HG03045 (cell line): ENCODE data around the gene CHRNA5.

ENCODE experiments used
- ATAC-seq: cut with Tn5 transposase; IDR thresholded peaks from one replicate; pipeline ENCODE4 v1.9.1; 2021; ENCODE audit warnings: mild to moderate bottlenecking, moderate library complexity; ENCODE audit not compliant: unreplicated experiment

CHRNA5 gene

GRCh38 chr15:78619022-78619950, 54.0 kb downstream of the CHRNA5 start:
- ATAC-seq = no peak

- no peak for ATAC-seq
These were observed 54.8 kb downstream of the CHRNA5 start for GRCh38 chr15:78620021-78620526.

GRCh38 chr15:78620527-78621421, 55.5 kb downstream of the CHRNA5 start, which contains the start of gene CHRNA3:
CHRNA3 (minus strand) TSS chr15:78620996; CDS start chr15:78620794, 202 bp downstream.
- ATAC-seq = no peak

DNA sequence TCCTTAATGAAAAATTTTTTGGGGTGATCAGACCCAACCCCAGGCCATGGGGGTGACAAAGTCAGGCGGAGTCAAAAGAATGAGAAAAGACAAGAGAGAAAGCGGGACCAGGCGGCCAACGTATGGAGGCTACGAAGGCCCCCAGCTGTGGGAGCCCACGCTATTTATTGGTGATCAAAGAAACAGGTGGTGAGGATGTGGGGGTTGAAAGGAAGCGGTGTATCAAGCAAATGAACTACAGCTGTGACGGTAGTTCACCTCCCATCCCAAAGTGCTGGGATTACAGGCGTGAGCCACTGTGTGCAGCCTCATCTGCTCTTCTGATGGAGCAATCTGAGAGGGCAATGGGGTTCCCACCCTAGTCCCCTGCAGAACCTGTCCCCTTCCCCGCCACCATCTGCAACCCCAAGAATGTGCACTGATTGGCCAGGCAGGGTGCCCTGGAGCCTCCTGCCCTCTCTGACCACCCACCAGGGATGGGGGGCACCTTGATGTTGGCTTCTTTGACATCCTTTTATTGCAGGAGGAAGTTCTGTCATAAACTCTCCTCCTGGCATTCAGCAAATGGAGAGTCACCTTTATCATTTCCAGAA, 56.6 kb downstream of the CHRNA5 start:
- ATAC-seq = no peak

GRCh38 chr15:78623786-78624497, 58.6 kb downstream of the CHRNA5 start:
- no peak for ATAC-seq

DNA sequence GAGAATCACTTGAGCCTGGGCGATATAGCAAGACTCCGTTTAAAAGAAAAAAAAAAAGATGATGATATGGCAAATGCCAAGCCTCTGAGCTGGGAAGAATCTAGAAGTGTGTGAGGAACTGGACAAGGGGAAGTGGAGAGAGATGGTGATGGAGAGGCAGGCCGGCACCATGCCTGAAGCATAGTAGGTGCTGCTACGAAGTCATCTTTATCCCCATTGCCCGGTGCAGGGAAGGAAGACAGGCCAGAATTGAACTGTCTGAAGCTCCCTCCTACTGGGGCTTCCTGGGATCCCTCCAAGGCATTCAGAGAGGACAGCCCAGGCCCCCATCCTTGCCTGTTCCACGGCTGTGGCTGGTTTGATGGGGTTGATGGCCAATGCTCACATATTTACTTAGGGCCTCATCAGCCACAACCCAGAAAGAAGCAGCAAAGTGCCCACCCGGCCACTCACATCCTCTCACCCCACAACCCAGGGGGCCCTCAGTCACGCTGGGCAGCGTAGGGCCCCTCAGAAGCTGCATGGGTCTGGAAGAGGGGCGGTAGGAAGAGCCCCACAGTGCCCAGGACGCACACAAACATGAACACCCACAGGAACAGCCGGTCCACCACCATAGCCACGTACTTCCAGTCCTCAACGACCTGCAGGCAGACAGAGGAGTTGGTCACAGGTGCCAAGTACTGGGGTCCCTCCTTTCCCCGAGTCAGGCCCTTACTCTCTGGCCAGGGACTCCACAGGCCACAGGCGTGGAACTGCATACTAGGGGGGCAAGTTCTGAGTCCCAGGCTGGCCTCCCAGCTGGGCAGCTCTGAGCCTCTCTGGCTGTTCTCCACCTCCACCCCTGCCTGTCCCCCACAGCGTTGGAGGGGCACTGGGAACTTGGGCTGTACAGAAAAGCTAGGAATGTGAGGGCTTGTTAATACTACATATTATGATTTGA, 59.6 kb downstream of the CHRNA5 start:
- ATAC-seq = no peak

GRCh38 chr15:78625606-78626280, 60.4 kb downstream of the CHRNA5 start:
- no peak for ATAC-seq

DNA sequence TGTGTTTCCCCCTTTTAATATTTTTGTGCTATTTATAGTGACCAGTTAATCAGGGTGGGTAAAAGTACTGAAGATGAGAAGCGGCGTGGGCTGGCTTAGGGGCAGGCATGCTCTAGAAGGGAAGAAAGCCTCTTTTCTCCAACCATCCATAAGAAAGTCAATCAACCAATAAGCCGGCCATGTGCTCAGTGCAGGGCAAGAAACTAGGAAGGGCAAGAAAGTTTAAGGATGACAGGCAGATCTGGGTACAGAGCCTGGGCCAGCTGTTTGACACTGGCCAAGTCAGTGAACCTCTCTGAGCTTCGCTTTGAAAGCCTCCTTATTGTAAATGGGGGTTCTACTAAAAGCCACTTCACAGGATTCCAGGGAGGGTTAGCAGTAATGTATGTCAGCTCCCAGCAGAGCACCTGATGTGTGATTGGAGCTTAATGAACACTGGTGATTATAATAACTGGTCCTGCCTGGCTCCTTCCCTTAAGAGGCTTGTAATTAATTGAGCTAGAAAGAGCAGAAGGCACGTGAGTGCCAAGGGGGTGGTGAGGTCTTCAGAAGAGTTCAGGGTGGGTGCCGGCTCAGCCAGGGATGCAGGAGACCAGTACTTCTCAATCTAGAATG, 61.2 kb downstream of the CHRNA5 start:
- ATAC-seq = no peak

DNA sequence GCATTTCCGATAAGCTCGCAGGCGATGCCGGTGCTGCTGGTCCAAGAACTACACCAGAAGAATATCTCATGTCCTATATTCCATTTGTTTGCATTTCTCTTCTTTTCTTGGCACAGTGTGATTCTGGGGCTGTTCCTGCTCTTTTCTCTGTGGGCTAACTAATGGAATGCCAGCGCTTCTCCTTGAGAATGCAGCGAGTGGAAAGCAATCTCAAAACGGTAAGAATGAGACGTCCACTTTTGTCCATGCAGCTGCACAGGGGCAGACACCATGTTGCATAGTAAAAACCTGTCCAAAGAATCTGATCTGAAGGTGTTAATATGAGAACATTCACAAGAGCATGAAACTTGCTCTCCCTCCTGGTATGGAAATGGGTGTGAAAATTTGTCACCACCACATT, 62.0 kb downstream of the CHRNA5 start:
- ATAC-seq = no peak

GRCh38 chr15:78628227-78628626, 62.9 kb downstream of the CHRNA5 start:
- no peak for ATAC-seq

DNA sequence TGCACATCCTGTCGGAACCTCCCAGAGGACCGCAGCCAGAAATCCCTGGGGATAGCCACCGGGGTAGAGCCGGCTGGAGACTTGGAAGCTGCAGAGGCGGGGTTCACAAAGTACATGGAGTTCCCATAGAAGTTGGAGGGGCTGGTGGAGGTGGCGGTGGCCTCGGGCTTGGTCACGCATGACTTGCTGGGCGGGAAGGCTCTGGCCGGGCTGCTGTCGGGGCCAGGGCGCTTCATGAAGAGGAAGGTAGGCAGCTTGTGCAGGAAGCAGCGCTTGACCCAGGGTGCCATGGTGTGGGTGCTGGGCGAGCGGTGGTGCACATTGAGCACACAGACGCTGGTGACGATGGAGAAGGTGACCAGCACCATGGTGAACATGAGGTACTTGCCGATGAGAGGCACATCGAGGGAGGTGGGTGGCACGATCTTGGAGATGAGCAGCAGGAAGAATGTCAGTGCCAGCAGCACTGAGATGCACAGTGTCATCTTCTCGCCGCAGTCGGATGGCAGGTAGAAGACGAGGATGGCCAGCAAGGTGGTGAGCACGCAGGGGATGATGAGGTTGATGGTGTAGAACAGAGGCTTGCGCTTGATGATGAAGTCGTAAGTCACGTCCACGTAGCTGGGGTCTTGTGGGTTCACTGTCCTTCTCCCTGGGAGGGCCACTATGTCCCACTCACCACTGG, 63.9 kb downstream of the CHRNA5 start:
- no peak for ATAC-seq

DNA sequence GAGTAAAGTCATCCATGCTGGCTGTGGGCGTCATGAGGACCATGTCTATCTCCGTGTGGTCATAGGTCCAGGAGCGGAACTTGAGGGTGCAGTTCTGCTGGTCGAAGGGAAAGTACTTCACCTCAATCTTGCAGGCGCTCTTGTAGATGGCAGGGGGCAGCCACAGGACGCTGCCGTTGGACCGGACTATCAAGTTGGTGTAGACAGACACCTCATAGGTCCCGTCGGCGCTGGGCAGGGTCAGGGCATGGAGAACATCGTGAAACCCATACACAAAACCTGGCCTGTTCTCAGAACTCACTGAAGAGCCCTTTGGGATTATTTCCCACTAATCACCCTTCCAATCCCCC, 64.4 kb downstream of the CHRNA5 start:
- ATAC-seq = no peak

GRCh38 chr15:78630886-78631633, 65.7 kb downstream of the CHRNA5 start:
- ATAC-seq = no peak

DNA sequence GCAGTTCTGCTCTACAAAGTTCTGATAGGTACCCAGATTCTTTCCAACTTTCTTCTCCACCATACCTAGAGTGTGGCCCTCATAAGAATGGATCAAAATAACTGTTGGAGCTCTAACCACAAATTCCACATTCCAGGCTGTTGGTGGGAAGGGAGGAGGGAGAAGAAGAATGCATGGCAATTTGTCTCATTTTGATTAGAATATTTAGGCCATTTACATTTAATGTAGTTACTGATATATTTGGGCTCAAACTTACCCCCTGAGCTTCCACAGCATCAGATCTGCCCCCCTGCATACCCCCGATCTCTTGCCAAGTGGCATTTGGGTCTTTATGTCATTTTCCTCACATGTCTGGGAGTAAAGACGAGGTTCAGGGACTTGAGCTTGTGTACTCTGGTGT, 68.0 kb downstream of the CHRNA5 start:
- no peak for ATAC-seq

DNA sequence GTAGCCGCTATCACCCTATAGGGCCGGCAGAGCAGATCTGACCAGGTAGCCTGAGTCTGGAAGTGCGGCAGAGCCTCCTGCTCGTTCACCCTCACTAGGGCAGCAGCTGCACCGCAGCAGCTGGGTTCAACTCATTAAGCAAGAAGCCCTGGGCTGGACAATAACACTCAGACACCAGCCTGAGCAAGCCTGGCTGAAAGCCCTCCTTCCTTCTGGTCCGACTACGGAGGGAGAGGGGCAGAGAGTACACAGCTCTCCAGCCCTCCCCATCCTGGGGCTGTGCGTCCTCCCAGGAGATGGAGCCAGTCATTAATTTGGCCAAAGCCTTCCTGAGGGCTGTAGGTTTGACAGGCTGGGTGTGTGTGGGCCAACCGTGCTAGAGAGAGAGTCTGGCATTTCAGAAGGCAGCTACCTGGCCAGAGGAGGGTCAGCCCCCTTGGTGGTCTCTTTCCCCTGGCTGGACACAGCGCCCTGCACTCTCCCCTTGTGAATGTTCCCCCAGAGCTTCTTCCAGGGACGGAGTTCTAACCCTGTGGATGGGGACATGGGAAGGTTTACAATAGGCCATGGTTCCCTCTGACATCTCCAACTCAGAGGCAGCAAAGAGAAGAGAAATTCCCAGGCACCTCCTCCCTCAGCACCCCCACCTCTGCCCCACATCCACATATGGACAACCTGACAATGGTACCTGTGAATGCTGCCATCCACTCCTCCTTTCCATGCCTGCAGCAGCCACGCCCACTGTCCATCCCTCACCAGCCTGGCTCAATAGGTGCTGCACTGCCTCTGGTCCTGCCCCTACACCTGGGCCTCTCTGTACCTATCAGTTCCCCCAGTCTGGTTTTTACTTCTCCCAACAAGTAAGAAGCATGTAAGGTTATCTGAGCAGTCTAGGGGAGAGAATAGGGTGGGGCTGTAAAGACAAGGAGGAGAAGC, 69.2 kb downstream of the CHRNA5 start:
- ATAC-seq = no peak

GRCh38 chr15:78635346-78635745, 70.0 kb downstream of the CHRNA5 start:
- ATAC-seq = no peak
